ENCODE results near the gene PMPCB. TPM values are rescaled to one million over a fixed set of nuclear protein-coding genes. Genes with fewer than 3 reads are reported as not detected.

PMPCB gene
- total and polyA plus RNA-seq, 2 donors (not counting 3 experiments of a cell fraction or from before 2014, with no cell fraction given): 30.0 to 36.8 TPM

DNA sequence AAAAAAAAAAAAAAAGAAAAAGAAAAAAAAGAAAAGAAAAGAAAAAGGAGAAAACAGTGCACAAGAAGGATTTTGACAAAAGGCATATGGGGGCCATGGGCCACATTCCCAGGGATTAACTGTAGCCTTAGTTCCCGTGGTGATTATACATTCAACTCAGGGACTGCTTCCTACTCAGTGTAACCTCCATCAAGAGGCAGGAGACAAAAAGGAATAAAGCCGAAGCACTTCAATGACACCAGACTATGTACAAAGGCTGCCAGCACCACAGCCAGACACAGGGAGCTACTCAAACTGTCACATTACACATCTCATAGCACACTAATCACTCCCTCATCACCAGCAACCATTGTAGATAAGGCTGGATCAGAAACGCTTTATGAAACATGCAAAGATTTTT lies 5.1 kb upstream of the PMPCB start:
- Histone ChIP-seq H4K20me1 (replicated peaks; ENCODE audit: control insufficient read depth, extremely low read depth, insufficient read depth, low read length) (no peaks in the 10 kb centered on the region), H3K4me3 (replicated peaks in 1 of 3; ENCODE audit: insufficient read depth in 1 of 3, low read depth in 1 of 3, low read length in 3 of 3) (no peak overlapping the region), H3K27me3 (ENCODE audit: control insufficient read depth in 2 of 2, insufficient read depth in 2 of 2, low read length in 2 of 2) (peaks cover 12 to 18% of the 10 kb centered on the region in 2 experiments), H3K9me3 (replicated peaks; ENCODE audit: control insufficient read depth, insufficient read depth, low read length) (no peaks in the 10 kb centered on the region), H3K36me3 (ENCODE audit: control insufficient read depth in 2 of 2, extremely low read depth in 1 of 2, insufficient read depth in 2 of 2, low read length in 2 of 2) (no peaks in the 10 kb centered on the region), H3K4me2 (ENCODE audit: insufficient read depth, low read length) (no peak overlapping the region), H3K9ac (replicated peaks; ENCODE audit: extremely low read depth, insufficient read depth, low read length) (no peak overlapping the region), H3K9me1 (replicated peaks; ENCODE audit: control insufficient read depth, extremely low read depth, insufficient read depth, low read length) (no peaks in the 10 kb centered on the region), H3K4me1 (ENCODE audit: control insufficient read depth, extremely low read depth, insufficient read depth, low read length) (no peaks in the 10 kb centered on the region), H3K79me2 (ENCODE audit: control insufficient read depth, insufficient read depth, low read length) (no peaks in the 10 kb centered on the region), H3K27ac (ENCODE audit: insufficient read depth, low read depth, low read length) (no peak overlapping the region), H2AFZ (ENCODE audit: low read depth, low read length) (no peak overlapping the region)
- dilution Hi-C loops (cut with MboI; ENCODE audit: extremely low pct_ligation_motif_present, low sequenced_read_pairs): no loop called here
- ChIA-PET CTCF (no interaction called here), POLR2A (no interaction called here)
- FAIRE-seq: no peak
- intact Hi-C loops (cut with micrococcal nuclease): loop anchor here (10.0 kb wide), 1 partner anchor 1623 kb away; no protein-coding TSS in a partner anchor
- TF ChIP-seq POLR2AphosphoS5 (IDR thresholded peaks at IDR 0.05; ENCODE audit: insufficient read depth, low read depth, low read length): no peak
- no peak for TF ChIP-seq POLR2A (IDR thresholded peaks at IDR 0.05; ENCODE audit: low read depth, low read length)
- TF ChIP-seq, protein P1, sequence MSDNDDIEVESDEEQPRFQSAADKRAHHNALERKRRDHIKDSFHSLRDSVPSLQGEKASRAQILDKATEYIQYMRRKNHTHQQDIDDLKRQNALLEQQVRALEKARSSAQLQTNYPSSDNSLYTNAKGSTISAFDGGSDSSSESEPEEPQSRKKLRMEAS (IDR thresholded peaks at IDR 0.05; ENCODE audit: insufficient read depth, insufficient read length): no peak
- no peak for TF ChIP-seq GATA2 (IDR thresholded peaks at IDR 0.05; ENCODE audit: insufficient read depth, insufficient read length, low read depth, low read length)
- TF ChIP-seq, protein P2, sequence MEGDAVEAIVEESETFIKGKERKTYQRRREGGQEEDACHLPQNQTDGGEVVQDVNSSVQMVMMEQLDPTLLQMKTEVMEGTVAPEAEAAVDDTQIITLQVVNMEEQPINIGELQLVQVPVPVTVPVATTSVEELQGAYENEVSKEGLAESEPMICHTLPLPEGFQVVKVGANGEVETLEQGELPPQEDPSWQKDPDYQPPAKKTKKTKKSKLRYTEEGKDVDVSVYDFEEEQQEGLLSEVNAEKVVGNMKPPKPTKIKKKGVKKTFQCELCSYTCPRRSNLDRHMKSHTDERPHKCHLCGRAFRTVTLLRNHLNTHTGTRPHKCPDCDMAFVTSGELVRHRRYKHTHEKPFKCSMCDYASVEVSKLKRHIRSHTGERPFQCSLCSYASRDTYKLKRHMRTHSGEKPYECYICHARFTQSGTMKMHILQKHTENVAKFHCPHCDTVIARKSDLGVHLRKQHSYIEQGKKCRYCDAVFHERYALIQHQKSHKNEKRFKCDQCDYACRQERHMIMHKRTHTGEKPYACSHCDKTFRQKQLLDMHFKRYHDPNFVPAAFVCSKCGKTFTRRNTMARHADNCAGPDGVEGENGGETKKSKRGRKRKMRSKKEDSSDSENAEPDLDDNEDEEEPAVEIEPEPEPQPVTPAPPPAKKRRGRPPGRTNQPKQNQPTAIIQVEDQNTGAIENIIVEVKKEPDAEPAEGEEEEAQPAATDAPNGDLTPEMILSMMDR (IDR thresholded peaks at IDR 0.05; ENCODE audit: extremely low read depth in 1 of 2, insufficient read depth in 1 of 2, low read depth in 1 of 2, low read length in 2 of 2): no peak
- no peak for TF ChIP-seq EZH2 (IDR thresholded peaks at IDR 0.05; ENCODE audit: borderline replicate concordance, low read depth, low read length, severe bottlenecking)
- no peak for TF ChIP-seq FOS (IDR thresholded peaks at IDR 0.05; ENCODE audit: borderline replicate concordance, insufficient read depth, low read length)
- no peak for TF ChIP-seq MYC (IDR thresholded peaks at IDR 0.05; ENCODE audit: low read depth, low read length)
- no peak for TF ChIP-seq JUN (IDR thresholded peaks at IDR 0.05; ENCODE audit: borderline replicate concordance, insufficient read depth, insufficient read length, low read depth)
- no TSS peak for BruUV-seq (replicated peaks)
- no peak for DNase-seq (ENCODE audit: low read depth, low spot score)

Measured in endothelial cell of umbilical vein (primary cell).